Loucy (cell line): ENCODE results near the gene MRPS15.
"Not testable (repeated sequence)": the region's sequence is repeated elsewhere in the genome, so short reads cannot be mapped to it uniquely, and the experiment has no call there.

Experiments used
- EZH2phosphoT487 ChIP-seq: fragments of 200-600 bp; IDR thresholded peaks from 2 replicates; pipeline ENCODE4 v1.6.1; 2018; ENCODE audit warnings: antibody characterized with exemption, mild to moderate bottlenecking, moderate library complexity, borderline replicate concordance
- TF ChIP-seq, protein P1 (sequence below): fragments of 200-600 bp; sonication (generic); conservative IDR thresholded peaks from 2 replicates; pipeline ENCODE4 v1.5.1; 2014; ENCODE audit warnings: mild to moderate bottlenecking, antibody characterized with exemption, low read length

DNA sequence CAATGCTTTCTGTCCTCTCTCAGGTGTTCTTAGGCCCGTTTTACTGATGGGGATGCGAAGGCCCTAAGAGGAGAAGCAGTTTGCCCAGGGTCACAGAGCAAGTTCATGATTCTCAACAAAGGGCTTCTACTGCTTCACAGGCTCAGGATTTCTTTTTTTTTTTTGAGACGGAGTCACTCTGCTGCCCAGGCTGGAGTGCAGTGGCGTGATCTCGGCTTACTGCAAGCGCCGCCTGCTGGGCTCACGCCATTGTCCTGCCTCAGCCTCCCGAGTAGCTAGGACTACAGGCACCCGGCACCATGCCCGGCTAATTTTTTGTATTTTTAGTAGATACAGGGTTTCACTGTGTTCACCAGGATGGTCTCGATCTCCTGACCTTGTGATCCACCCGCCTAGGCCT, 13.4 kb upstream of the MRPS15 start:
- TF ChIP-seq, protein P1, sequence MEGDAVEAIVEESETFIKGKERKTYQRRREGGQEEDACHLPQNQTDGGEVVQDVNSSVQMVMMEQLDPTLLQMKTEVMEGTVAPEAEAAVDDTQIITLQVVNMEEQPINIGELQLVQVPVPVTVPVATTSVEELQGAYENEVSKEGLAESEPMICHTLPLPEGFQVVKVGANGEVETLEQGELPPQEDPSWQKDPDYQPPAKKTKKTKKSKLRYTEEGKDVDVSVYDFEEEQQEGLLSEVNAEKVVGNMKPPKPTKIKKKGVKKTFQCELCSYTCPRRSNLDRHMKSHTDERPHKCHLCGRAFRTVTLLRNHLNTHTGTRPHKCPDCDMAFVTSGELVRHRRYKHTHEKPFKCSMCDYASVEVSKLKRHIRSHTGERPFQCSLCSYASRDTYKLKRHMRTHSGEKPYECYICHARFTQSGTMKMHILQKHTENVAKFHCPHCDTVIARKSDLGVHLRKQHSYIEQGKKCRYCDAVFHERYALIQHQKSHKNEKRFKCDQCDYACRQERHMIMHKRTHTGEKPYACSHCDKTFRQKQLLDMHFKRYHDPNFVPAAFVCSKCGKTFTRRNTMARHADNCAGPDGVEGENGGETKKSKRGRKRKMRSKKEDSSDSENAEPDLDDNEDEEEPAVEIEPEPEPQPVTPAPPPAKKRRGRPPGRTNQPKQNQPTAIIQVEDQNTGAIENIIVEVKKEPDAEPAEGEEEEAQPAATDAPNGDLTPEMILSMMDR: not testable (repeated sequence)
- not testable (repeated sequence) for TF ChIP-seq EZH2phosphoT487
